HG03045 (cell line): ENCODE data around the gene HDAC4.

ENCODE experiments used
- ATAC-seq: cut with Tn5 transposase; IDR thresholded peaks from one replicate; pipeline ENCODE4 v1.9.1; 2021; ENCODE audit warnings: mild to moderate bottlenecking, moderate library complexity; ENCODE audit not compliant: unreplicated experiment

Gene HDAC4

GRCh38 chr2:239272626-239273025, 128.2 kb downstream of the HDAC4 start:
- ATAC-seq: no peak

DNA sequence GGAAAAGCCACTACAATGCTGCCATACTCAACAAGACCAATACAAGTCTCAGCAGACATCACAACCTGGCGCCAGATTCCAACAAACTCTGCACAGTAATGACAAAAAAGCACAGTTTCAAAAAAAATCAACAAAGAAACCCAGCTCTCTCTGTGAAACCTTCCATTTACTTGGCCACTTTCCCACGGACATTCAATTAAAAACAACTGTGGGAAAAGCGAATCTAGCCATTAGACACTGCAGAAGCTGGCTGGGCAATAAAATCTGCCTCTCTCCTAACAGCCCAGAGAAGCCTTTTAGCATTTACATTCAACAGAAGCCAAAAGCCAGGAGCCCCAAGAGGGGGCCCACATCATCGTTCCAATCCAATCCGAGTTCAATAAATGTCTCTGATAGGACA, 128.9 kb downstream of the HDAC4 start:
- ATAC-seq: no peak

GRCh38 chr2:239271471-239271870, 129.3 kb downstream of the HDAC4 start:
- ATAC-seq: no peak

GRCh38 chr2:239269916-239270315, 130.9 kb downstream of the HDAC4 start:
- ATAC-seq: no peak

GRCh38 chr2:239269173-239269885, 131.5 kb downstream of the HDAC4 start:
- no peak for ATAC-seq

GRCh38 chr2:239268549-239268948, 132.3 kb downstream of the HDAC4 start:
- ATAC-seq: no peak

DNA sequence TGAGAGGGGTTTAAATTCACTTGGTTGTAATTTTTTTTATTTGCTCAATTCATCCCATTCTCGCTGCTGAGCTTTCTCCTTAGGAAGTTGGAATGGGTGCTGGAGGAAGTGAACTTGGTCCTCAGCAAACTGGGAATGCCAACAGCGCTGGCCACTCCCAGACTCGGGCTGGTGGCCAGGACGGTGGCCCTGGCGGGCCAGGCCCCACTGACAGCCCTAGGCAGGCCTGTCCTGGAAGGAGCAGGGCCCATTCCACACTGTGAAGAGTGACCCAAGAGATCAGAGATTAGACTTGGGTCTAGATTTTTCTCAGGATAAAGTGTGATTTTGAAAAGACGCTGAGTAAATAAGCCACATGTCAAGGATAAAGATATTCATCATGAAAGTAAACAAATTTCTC, 132.7 kb downstream of the HDAC4 start:
- no peak for ATAC-seq

DNA sequence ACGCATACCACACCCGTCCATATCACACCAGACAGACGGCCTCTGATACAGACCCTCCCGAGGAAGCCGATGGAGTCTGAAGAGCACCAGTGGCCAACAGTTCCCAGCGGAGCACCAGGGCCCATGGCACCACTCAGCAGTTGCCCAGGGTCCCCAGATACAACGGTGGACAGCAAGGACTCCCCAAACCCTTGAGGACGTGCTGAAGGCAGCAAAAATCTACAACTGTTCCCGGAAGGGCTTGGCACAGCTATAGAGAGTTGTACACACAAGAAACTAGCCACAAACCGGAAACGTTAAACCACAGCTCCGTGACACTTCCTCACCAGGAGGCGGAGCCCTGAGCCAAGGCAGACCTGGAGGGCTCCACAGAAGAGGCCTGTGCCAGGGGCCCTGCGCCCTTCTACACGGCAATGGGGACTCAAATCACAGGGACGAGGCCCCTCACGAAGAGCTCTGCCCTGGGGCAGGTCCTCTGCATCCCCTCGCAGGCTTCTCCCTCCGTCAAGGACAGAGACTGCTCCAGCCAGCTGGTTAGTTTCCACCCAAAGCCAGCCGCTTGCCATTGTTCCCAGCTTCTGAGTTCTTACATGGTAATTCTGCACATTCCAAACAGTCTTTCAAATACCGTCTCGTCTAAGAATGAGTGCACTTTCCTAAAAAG, 133.4 kb downstream of the HDAC4 start:
- peak; percentile 86 for ATAC-seq

DNA sequence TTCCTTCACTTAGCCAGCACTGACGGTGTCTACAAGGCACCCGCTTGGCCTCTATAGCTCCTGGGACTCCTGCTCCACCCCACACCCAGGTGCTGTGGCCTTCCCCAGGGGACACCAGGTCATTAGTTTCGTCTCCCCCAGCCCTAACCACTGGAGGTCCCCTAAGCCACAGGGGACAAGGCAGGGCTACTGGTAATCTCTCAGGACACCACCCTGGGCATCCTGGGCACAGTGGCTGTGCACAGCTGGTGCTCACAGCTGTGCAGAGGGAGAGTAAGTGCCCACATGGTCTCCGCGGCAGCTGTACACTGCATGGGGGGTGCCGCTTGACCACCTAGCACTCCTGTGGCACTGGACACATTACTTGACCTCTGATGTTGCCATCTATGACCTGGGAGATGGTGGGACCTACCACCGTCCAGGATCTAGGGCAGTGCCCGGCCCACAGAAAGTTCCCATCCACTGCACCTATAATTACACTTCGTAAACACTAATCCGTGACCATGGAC, 134.0 kb downstream of the HDAC4 start:
- ATAC-seq: peak; percentile 9

DNA sequence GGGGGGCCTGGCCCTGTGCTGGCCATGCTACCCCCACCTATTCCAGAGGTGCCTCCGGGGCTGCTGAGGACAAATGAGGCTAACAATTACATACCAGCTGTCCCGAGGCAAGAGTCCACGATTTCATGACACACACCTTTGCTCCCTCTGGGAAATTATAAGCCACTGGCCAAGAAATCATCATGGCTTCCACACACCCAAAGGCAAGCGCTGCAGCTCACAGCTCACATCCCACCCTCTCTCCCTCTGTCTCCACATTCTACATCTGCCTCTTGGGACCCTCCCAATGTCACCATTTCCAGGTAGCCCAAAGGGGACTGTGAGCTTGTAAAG, 134.4 kb downstream of the HDAC4 start:
- no peak for ATAC-seq

GRCh38 chr2:239265681-239266433, 135.0 kb downstream of the HDAC4 start:
- ATAC-seq: no peak

GRCh38 chr2:239264838-239265651, 135.8 kb downstream of the HDAC4 start:
- ATAC-seq: peak; percentile 41

DNA sequence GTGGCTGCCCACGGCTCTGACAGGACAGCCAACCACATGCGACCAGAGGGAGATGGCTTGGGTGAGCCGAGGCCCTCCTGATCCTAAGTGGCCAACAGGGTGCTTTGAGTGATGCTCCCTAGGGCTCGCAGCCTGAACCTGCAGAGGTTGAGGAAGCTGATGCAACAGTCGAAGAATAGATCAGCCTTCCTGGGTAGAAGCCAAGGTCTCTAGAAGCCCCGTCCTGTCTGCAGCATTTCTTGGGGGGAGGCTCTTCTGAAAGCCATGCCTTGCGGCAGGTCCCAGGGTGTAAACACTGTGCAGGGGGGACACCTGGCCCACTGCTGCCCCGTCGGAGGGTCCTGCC, 136.4 kb downstream of the HDAC4 start:
- no peak for ATAC-seq

DNA sequence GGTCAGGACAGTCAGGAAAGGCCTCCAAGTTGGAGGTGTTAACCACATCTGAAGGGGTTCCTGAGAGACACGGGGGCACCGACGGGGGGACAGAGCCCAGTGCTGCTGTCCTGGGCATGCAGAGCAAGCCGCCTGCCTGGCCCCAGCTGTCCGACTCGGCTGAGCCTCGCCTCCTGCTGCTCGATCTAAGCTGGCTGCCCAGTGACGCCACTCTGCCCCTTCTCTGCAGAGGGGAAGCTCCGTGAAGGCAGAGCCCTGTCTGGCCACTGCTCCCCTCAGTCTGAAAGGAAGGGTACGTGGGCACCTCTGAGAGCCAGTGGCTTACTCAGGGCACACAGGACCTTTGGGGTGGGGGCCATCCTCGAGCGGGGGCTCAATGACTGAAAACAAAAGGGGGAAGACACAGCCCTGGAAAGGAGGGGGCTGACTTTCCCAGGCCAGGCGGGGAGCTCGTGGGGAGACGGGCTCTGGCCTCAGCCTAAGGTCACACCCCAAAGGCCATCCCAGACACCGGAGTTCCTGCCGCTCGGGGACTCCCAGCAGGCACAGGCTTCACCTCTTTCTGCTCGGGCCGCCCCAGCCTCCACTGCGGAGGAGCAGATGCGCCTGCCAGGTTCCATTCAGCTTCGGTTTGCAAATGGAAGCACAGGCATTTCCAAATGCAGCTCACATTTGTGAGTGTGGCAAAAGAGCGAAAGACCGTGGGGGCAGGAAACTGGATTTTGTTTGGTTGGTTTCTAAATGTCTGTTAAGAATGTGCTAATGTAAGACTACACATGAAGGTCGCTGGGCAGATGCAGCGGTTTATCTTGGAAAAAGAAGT, 136.9 kb downstream of the HDAC4 start:
- no peak for ATAC-seq

GRCh38 chr2:239263231-239263630, 137.6 kb downstream of the HDAC4 start:
- ATAC-seq: no peak

DNA sequence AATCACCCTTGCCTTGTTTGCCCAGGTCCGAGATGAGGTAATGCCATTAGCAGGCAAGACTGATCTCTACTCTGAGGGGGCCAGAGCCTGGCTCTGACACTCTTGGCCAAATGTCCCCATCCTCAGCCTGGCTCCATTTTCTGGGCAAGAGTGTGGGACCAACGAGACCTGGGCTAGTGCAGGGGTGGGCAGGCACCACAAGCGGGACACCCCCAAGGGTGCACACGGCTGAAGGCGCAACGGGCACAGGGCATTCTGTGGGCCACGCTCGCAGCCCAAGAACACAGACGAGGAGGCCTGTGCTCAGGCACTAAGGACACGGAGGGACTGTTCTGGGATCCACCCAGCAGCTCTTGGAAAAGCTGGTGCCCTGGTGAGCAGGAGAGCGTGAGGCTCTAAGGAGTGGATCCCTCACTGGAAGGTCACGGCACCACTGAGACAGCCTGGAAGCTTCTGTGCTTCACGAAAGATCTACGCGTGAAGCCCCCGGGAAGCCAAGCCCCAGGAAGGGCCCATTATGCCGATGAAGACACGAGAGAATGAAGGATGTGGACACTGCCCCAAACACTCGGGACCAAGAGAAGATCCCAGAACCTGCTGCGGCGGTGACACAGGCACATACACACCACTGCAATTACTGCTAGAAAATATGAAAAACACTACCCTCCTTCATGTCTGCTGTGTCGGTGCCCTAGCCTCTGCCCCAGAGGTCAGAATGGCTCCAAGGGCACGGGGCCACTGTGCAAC, 138.2 kb downstream of the HDAC4 start:
- no peak for ATAC-seq

- ATAC-seq: no peak
These were observed 138.9 kb downstream of the HDAC4 start for GRCh38 chr2:239261796-239262483.

GRCh38 chr2:239261356-239261755, 139.5 kb downstream of the HDAC4 start:
- no peak for ATAC-seq
